ENCODE results near the gene USP6NL.

Gene USP6NL

DNA sequence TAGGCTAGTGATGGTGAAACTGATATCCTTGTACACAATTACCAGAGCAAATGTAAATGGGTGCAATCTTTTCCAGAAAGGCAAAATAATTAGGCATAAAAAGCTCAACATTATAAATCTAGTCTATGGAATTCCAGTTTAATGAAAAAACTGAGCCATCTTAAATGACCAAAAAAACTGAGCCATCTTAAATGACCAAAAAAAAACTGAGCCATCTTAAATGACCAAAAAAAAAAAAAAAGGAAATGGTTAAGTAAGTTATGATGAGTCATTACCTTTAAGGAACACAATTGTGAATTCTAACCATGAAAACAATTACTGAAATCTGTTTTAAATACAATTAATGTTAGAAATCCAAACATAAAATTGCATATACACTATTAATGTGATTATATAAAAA, 25.3 kb downstream of the USP6NL start:
- TF ChIP-seq, protein P1, sequence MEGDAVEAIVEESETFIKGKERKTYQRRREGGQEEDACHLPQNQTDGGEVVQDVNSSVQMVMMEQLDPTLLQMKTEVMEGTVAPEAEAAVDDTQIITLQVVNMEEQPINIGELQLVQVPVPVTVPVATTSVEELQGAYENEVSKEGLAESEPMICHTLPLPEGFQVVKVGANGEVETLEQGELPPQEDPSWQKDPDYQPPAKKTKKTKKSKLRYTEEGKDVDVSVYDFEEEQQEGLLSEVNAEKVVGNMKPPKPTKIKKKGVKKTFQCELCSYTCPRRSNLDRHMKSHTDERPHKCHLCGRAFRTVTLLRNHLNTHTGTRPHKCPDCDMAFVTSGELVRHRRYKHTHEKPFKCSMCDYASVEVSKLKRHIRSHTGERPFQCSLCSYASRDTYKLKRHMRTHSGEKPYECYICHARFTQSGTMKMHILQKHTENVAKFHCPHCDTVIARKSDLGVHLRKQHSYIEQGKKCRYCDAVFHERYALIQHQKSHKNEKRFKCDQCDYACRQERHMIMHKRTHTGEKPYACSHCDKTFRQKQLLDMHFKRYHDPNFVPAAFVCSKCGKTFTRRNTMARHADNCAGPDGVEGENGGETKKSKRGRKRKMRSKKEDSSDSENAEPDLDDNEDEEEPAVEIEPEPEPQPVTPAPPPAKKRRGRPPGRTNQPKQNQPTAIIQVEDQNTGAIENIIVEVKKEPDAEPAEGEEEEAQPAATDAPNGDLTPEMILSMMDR (IDR thresholded peaks at IDR 0.05; ENCODE audit: borderline replicate concordance, control extremely low read depth, extremely low read depth, insufficient read depth, missing control alignments) = no peak
- no peak for DNase-seq (ENCODE audit: low spot score)
- in situ Hi-C loops (cut with MboI; ENCODE audit: low sequenced_read_pairs, unreplicated experiment) = no loop called here

DNA sequence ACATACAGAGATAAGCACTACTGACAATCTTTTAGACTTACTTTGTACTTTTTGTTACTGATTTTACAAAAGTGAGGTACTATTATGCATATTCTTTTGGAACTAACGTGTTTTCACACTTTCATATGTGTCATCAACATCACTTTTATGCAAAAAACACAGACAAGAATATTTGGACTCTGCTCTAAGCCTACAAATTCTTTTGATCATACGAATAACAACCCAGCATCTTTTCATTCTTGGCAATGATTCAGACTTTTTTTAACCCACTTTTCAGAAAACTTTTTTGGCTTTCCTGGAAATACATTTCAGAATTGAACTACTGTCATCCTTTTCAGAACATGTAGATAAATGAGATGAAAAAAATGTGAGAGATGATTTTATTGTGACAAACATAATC, 30.2 kb downstream of the USP6NL start:
- no peak for DNase-seq (ENCODE audit: low spot score)
- in situ Hi-C loops (cut with MboI; ENCODE audit: low sequenced_read_pairs, unreplicated experiment) = no loop called here
- TF ChIP-seq, protein P1 (IDR thresholded peaks at IDR 0.05; ENCODE audit: borderline replicate concordance, control extremely low read depth, extremely low read depth, insufficient read depth, missing control alignments) = no peak

DNA sequence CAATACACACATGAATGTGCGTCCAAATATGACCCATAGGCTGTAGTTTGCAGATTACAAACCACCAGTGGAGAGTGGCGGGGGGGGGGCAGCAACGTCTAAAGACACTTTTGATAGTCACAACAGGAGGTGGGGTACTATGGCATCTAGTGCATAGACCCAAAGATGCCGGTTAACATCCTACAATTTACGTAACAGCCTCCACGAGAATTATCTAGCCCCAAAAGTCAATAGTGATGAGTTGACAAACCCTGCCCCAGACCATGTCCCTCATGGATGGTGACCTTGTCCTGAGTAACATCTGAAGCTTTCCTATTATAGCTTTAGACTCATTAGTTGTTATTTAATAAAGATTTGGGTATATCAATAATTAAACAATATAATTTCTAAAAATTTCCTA, 31.6 kb downstream of the USP6NL start:
- no peak for DNase-seq (ENCODE audit: low spot score)
- TF ChIP-seq, protein P1 (IDR thresholded peaks at IDR 0.05; ENCODE audit: borderline replicate concordance, control extremely low read depth, extremely low read depth, insufficient read depth, missing control alignments) = no peak
- in situ Hi-C loops (cut with MboI; ENCODE audit: low sequenced_read_pairs, unreplicated experiment) = no loop called here

DNA sequence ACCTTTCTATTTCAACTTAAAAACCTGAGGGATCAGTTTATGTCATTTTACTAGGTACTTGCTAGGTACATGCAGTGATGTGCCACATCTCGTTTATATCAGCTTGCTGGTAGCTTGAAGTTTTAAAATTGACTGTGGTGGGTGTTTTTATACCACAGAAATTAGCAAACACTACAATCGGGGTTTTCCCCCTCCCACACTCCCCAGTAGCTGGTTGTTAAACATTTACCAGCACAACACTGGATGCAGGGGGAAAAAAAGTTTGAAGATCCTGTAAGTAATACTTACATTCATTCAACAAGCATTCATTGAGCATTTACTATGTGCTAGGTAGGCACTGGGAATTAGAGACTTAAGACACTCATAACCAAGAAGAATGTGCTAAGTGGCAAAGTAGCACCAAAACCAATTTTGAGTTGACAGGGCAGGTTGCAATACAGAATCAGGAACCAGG, 32.6 kb downstream of the USP6NL start:
- DNase-seq (ENCODE audit: low spot score) = peak; percentile 39
- in situ Hi-C loops (cut with MboI; ENCODE audit: low sequenced_read_pairs, unreplicated experiment) = no loop called here

DNA sequence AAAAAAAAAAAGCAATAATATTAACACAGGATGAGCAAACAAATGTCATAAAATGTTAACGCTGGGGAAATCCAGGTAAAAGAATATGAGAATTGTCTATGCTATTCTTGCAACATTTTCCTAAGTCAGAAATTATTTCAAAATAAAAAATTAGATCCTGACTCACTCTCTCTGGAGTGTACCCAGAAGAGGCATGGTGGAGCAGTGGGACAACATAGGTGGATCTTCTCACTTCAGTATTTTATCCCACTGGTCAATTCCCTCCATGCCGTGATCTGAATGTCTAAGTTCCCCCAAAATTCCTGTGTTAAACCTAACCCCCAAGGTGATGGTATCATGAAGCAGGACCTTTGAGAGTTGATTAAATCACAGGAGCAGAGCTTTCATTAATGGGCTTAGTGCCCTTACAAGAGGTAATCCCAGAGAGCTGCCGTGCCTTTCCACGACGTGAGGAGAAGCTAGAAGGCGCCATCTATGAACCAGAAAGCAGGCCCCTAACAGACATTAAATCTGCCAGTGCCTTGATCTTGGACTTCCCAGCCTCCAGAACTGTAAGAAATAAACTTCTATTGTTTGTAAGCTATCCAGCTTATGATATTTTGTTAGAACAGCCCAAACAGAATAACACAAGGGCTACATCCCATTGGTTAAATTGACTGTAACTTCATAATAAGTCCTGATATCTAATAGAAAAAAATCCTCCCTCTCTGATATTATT, 35.2 kb downstream of the USP6NL start:
- TF ChIP-seq, protein P1 (IDR thresholded peaks at IDR 0.05; ENCODE audit: borderline replicate concordance, control extremely low read depth, extremely low read depth, insufficient read depth, missing control alignments) = no peak
- in situ Hi-C loops (cut with MboI; ENCODE audit: low sequenced_read_pairs, unreplicated experiment) = no loop called here
- no peak for DNase-seq (ENCODE audit: low spot score)

More for the DNA sequence above, 32.6 kb downstream of the USP6NL start:
- TF ChIP-seq, protein P1 (IDR thresholded peaks at IDR 0.05; ENCODE audit: borderline replicate concordance, control extremely low read depth, extremely low read depth, insufficient read depth, missing control alignments) = no peak

DNA sequence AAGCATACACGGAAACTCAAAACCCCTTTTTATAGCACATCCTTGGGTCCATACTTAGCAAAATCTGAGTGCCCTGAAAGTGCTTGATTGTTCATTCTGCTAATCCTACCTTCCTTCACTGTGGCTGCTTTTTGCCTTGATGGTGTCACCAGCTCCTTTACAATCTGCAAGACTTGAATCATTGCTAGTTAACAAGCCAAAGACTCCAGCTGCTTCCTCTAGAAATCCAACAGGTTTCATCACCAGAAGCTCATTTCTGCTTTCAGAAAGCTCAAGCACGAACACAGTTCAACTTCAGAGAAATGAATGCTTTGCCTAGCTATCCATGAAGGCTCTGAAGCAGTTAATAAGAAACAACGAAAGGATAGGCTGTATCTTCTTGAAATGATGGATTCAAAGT, 38.0 kb downstream of the USP6NL start:
- DNase-seq (ENCODE audit: low spot score) = no peak
- in situ Hi-C loops (cut with MboI; ENCODE audit: low sequenced_read_pairs, unreplicated experiment) = no loop called here
- TF ChIP-seq, protein P1 (IDR thresholded peaks at IDR 0.05; ENCODE audit: borderline replicate concordance, control extremely low read depth, extremely low read depth, insufficient read depth, missing control alignments) = no peak
